Measurements from ENCODE around the gene IGFBP5. TPM values are rescaled to one million over a fixed set of nuclear protein-coding genes. Genes with fewer than 3 reads are reported as not detected.

The IGFBP5 gene
- total RNA-seq, 4 donors from 2014 or later, result 146 to 263 (median 190) TPM

DNA sequence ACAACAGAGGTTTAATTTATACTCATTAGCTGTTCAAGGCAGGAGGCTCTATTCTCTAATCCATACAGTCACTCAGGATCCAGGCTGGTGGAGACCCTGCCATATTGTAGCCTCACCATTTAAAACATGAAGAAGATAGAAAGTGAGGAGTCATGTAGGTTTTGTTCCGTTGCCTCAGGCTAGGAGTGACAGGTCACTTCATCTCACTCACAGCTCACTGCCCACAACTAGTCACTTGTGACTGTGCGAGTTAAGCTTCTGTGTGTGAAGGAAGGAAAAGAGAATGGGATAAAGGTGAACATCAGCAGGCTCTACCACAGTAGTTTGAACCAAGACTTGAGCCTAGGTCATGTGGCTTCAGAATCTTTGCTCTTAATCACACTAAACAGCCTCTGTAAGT lies 71.1 kb downstream of the IGFBP5 start:
- H3K4me1 ChIP-seq, result peaks cover 0 to 15% (median 4%) of the 10 kb centered on the region in 4 donors
- intact Hi-C loops (cut with DNase I; ENCODE audit: low total_unique reads), result no loop called here
- H3K36me3 ChIP-seq, result no peaks in the 10 kb centered on the region
- no peaks in the 10 kb centered on the region for H3K27me3 ChIP-seq
- WGBS, 2 donors (ENCODE audit: low coverage in 1 of 2), result 70 to 78% methylated on average over 2 of the region's 2 CpGs
- no peak overlapping the region for H3K4me3 ChIP-seq
- TF ChIP-seq EP300 (IDR thresholded peaks at IDR 0.05; ENCODE audit: low read depth), result no peak
- DNase-seq, result no peak
- no peaks in the 10 kb centered on the region for H3K9me3 ChIP-seq
- H3K27ac ChIP-seq, result no peak overlapping the region
- in situ Hi-C loops (cut with MboI; ENCODE audit: low pct_ligation_motif_present in 1 of 4, low pct_unique_long_range_greater_than_20kb in 1 of 4, low sequenced_read_pairs in 3 of 4), result no loop called here

DNA sequence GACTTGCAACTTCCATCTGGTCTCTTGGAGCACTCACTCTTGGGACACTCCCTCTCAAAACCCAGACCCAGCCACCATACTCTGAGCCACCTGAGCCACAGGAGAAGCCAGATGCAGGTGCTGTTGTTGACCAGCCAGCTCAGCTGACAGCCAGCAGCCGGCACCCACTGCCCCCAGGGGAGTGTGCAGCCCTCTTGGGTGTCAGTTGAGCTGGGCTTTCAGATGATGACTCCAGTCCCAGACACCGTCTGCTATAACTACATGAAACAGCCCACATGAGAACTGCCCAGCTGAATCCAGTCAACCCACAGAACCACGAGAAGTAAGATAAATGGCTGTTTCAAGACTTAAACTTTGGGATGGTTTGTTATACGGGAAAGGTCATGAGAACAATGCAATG lies 72.8 kb downstream of the IGFBP5 start:
- Histone ChIP-seq H3K4me3 (no peak overlapping the region), H3K27ac (no peak overlapping the region), H3K9me3 (no peaks in the 10 kb centered on the region), H3K36me3 (no peaks in the 10 kb centered on the region), H3K4me1 (peaks cover 0 to 15% (median 4%) of the 10 kb centered on the region in 4 donors), H3K27me3 (no peaks in the 10 kb centered on the region)
- intact Hi-C loops (cut with DNase I; ENCODE audit: low total_unique reads) (no loop called here), in situ Hi-C loops (cut with MboI; ENCODE audit: low pct_ligation_motif_present in 1 of 4, low pct_unique_long_range_greater_than_20kb in 1 of 4, low sequenced_read_pairs in 3 of 4) (no loop called here)
- 67 to 81% methylated on average over 3 to 4 of the region's 4 CpGs for WGBS, 2 donors (ENCODE audit: low coverage in 1 of 2)
- DNase-seq, result no peak
- TF ChIP-seq POLR2AphosphoS5 (IDR thresholded peaks at IDR 0.05) (no peak), POLR2A (IDR thresholded peaks at IDR 0.05) (no peak), EP300 (IDR thresholded peaks at IDR 0.05; ENCODE audit: low read depth) (no peak)
- TF ChIP-seq, protein P1, sequence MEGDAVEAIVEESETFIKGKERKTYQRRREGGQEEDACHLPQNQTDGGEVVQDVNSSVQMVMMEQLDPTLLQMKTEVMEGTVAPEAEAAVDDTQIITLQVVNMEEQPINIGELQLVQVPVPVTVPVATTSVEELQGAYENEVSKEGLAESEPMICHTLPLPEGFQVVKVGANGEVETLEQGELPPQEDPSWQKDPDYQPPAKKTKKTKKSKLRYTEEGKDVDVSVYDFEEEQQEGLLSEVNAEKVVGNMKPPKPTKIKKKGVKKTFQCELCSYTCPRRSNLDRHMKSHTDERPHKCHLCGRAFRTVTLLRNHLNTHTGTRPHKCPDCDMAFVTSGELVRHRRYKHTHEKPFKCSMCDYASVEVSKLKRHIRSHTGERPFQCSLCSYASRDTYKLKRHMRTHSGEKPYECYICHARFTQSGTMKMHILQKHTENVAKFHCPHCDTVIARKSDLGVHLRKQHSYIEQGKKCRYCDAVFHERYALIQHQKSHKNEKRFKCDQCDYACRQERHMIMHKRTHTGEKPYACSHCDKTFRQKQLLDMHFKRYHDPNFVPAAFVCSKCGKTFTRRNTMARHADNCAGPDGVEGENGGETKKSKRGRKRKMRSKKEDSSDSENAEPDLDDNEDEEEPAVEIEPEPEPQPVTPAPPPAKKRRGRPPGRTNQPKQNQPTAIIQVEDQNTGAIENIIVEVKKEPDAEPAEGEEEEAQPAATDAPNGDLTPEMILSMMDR (IDR thresholded peaks at IDR 0.05), result no peak

Other genes starting within 250 kb of the IGFBP5 start
- gene RPL37A, start 196.7 kb downstream of the IGFBP5 start, total RNA-seq, result 1,000 to 10,000 TPM in 1 of 4 donors, 100 to 1,000 TPM in 2, 10 to 100 TPM in 1; 59.1 to 1,456 (median 761) TPM
- gene IGFBP2, start 62.1 kb downstream of the IGFBP5 start, total RNA-seq, result 100 to 1,000 TPM in 2 of 4 donors, 10 to 100 TPM in 2; 10.5 to 155 (median 101) TPM
- gene TNP1, start 164.5 kb upstream of the IGFBP5 start, total RNA-seq, result not detected

Data from transverse colon (tissue), 4 donors.